8988T (cell line): ENCODE measurements around the gene ITGA5.

Source experiments
- DNase-seq: peaks from one replicate; pipeline ENCODE4 v3.0.0; 2011

ITGA5 gene

DNA sequence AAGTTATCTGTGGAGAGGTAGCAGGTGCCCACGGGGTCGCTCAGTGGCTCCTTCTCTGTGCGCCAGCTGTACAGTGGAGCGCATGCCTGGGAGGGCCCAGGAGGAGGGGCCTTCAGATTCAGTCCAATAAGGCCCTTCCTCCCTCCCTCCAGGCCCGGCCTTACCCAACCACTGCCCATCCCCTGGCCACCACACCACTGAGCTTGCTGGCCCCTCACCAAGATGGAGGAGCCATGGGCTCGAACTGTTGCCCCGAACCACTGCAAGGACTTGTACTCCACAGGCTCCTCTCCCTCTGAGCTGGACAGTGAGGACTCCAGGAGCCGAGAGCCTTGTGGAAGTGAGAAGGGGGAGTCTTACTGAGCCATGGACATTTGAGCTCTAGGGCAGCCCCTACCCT is 9.8 kb downstream of the ITGA5 start:
- DNase-seq, result no peak

DNA sequence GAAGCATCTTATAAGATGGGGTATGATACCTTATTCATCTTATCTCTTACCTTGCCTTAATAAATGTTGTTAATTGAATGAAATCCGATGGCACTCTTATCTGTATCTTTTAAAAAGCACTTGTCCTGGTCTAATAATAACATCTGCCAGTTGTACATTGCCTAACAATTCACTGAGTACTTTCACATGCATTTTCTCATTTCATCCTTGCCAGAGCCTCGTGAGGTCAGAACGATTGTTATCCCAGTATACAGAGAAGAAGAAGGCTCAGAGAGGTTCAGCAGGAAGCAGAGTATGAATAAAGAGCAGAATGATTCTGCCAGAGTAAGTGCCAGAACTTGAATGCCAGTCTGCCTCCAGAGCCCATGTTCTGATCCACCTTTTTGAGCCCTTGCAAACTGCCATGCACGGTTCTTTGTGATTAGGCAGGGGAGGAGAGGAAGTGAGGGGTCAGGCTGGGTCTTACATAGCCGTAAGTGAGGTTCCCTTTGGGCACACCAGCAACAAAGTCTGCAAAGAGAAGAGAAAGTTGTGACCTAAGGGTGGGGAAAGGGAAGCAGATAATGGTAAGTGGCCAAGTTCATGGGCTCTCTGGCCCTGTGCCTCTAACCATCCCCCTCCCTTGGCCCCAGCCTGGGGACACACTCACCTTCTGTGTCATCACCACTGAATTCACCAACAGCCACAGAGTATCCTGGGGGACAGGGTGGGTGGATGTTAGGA is 11.7 kb downstream of the ITGA5 start:
- DNase-seq, result no peak

DNA sequence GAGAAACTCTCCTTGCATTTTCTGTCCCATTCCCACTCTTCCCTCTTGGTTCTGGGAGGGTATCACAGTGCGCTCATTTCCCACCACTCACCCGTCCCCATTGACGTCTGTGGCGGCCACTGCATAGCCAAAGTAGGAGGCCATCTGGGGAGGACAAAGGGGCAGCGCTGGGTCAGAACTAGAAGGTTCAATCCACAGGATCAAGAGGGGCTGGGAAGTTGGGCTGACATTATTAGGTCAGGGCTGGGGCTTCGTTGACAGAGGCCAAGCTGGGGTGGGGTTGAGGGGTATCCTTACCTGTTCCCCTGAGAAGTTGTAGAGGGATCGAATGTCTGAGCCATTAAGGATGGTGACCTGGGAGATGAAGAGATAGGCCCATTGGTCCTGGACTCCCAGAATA is 13.5 kb downstream of the ITGA5 start:
- no peak for DNase-seq

DNA sequence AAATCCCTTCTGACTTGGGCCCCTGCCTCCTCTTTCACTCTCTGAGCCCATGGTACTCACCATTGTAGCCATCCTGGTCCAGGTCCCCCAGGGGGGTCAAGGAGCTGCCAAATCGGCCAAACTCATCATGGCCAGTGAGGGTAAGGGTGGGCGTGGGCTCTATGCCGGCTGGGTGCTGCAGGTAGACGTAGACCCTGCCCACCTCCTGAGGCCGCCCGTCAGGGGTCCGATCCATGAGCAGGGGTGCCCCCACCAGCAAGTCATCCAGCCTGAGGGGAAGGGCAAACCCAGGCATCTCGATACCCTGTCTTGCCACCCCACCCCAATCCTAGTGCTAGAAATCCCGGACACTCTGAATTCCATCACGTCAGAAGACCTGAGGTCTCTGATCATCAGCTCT is 14.0 kb downstream of the ITGA5 start:
- DNase-seq, result no peak

GRCh38 chr12:54404061-54405004 is 14.7 kb downstream of the ITGA5 start:
- DNase-seq, result peak; percentile 58

GRCh38 chr12:54401119-54401518 is 17.9 kb downstream of the ITGA5 start:
- DNase-seq, result no peak

DNA sequence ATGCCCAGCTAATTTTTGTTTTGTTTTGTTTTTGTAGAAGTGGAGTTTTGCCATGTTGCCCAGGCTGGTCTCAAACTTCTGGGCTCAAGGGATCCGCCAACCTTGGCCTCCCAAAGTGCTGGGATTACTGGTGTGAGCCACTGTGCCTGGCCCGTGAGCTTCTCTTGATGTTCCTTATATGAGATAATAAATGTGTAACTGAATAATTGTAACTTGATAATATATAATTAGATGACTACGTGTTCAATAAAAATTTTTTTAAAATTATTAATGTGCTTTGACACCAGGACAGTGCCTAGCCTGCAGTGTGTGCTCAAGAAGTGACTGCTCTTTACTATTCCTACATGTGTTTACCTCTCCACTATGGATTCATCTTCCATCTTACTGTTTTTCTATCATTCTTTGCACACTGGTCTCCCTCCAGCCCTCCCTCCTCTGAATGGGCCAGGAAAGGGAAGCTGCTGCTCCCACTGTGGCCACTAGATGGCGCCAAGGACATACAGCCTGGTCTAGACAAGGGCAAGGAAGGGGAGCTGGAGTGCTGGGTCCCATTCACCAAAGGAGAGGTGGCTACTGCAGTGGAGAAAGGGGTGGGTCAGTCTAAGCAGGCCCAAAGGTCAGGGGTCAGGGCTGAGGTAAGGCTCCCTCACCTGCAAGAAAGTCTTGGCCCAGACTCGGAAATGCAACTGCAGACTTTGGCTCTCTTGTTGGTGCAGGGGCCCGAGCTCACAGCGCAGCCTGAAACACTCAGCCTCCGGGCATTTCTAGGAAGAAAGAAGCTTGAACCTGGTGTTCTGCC is 19.9 kb downstream of the ITGA5 start:
- DNase-seq, result peak; percentile 91

DNA sequence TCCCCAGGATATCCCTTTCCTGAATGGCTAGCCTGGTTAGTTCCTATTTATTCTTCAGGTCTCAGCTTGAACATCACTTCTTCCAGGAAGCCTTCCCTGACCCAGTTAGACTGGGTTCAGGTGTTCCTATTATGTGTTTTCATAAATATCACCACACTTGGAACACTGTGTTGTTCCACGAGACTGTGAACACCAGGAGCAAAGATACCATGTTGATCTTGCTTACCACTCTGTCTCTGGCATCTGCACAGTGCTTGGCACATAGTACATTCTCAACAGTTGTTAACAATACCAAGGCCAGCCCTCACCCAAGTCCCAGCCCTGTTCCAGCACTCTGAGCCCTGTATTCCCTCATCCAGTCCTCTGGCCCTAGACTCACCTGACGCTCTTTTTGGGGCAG is 20.8 kb downstream of the ITGA5 start:
- no peak for DNase-seq

DNA sequence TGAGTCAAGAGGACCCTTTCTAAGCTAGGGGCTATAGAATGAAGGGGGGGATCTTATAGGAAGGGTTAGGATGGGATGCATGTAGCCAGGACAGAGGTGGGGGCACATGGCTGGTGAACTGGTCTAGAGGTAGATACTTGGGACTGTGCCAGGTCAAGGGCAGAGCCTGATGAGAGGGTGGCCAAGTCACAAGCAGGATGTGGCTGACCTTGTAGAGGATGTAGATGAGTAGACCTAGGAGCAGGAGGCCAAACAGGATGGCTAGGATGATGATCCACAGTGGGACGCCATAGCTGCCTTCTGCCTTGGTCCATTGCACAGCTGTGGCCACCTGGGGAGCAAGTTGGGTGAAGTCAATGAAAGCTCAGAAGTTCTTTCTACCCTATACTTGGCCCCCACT is 21.9 kb downstream of the ITGA5 start:
- no peak for DNase-seq

- no peak for DNase-seq
Measured at GRCh38 chr12:54395545-54395944, 23.5 kb downstream of the ITGA5 start.

DNA sequence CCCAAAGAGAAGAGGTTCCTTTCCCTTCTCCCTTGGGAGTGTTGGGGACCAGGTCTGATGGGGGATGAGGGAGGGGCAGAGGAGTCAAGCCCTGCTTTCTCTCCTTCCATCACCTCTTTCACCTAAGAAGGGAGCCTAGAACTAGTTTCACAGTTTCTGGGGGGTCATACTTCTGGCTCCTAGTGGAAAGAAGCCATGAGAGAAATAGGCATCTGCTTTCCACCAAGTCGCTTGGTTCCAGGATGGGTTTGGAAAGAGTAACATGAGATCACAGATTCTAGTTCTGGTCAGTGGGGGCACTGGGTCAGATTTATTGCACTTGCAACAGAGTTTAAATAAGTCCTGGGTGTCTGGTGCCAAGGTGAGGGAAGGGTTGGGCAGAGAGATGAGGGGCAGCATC is 24.1 kb downstream of the ITGA5 start:
- no peak for DNase-seq

GRCh38 chr12:54394281-54394719 is 24.8 kb downstream of the ITGA5 start:
- no peak for DNase-seq

DNA sequence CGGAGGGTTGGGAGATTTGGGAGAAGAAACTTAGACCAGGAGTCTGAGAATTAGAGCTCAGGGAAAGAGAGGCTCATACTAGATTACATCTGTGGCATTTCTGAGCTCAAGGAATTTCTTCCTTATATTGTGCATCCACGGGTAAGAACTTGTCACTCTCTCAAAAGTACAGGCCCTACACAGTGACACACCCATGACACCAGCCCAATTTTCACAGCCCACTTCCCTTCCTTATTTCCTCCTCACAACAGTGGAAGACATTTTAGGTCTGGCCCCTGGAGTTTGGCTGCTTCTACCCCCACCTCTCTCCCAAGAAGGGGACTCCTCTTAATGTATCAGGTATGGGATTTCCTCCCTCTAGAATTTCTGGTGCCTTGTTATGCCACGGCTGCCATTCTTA is 25.3 kb downstream of the ITGA5 start:
- DNase-seq, result no peak

DNA sequence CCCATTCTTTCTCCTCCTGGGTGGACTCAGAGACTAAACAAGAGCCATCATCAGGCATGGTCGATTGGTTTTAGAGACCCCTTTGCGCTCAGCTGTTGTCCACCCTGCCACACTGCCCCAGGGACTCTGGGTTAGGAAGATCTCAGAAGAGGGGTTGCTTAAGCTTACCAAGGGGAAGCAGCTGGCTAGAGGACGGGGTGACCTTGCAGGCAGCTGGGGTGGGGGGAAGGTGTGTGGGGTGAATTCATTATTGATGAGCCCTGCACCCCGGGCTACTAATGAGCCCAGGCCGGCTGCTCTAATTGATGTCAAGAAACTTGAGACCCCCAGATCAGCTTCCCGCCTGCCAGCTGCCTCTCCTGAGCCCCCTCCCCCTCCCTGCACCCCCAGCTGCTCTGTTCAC is 25.9 kb downstream of the ITGA5 start:
- no peak for DNase-seq

GRCh38 chr12:54392485-54393206 is 26.4 kb downstream of the ITGA5 start:
- DNase-seq, result no peak

DNA sequence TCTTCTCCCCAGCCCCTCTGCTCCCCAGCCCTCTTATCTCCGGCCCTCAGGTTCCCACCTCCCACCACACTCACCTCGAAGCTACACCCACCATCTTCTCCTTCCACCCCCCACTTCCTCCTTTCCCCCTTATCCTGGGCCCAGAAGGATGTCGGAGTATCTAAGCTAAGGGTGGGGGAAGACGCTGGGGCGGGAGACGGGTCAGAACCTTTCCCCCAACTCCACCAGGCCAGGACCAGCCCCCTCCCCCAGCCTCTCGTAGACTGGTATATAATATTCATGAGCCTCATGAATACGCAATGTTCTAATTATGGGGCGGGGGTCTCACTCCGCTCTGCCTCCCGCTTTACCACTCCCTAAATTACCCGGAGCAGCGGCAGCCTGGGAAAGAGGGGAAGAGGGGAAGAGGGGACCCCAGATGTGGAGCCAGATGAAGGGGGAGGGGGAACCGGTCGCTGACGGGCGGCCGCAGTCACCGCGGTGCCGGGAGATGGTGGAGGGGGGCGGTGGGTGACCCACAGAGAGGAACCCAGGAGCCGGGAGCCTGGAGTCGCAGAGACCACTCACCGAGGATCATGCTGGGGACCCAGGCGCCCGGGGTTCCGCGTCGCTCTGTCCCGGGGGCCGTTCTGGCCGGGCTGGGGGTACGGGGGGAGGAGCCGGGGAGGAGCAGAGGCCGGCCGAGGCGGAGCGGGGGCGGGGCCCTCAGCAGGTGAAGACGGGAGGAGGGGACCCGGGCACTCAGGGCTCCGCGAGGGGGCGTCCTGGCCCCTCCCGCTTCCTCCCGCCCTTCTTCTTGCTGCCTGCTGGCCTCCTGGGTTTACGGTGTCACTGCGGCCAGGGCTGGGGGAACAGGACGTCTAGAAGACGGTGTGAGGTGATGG is 28.2 kb downstream of the ITGA5 start:
- DNase-seq, result peak; percentile 72

GRCh38 chr12:54390176-54390667 is 28.8 kb downstream of the ITGA5 start:
- DNase-seq, result no peak

DNA sequence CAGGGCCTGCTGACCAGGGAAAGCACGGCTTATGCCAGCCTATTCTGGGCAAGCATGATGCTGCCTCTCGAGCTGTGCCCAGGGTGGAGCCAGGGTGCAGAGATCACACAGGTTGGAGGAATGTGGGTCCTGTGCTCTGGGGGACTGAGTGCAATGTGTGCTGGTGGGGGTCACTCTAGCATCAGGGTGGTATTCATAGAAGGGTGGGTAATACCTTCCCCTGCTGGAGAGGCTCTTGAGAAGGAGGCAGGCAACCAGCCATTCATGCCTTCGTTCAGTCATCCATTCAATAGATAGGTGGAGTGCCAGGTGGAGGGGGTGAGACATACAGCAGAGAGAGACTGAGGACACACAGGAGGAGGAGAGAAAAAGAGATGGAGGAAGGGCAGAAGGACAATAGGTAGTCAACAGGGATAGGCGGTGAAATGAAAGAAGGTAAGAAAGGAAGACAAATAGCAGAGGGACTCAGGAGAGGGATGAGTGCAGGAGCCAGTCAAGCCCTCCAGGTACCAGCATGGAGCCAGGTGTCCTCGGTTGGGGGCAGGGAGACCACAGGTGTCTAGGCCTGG is 29.4 kb downstream of the ITGA5 start:
- DNase-seq, result no peak

DNA sequence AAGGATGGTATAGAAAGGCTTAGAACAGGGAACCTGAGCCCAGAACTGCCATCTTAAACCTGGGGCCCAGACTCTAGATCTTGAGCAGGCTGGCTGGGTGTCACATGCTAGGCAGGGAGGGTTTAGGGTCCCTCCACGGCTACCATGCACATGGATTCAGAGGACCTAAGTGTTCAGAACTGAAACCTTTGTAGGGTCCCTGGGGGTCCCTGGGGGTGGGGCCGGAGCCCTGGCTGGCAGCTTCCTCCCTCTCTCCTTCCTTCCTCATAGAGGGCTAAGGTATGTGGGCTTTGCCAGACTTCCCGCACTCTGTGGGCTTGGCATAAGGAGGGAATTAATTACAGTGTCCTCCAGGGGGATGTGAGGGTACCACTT is 29.9 kb downstream of the ITGA5 start:
- no peak for DNase-seq

- no peak for DNase-seq
Measured at GRCh38 chr12:54388237-54389133, 30.6 kb downstream of the ITGA5 start.
